SK-N-MC (cell line): Measurements from ENCODE around the gene OSBPL10.
"Not testable (repeated sequence)": the region's sequence is repeated elsewhere in the genome, so short reads cannot be mapped to it uniquely, and the experiment has no call there.

ENCODE experiments used
- DNase-seq: peaks from one replicate; pipeline ENCODE4 v3.0.0-alpha.2; 2011; ENCODE audit warnings: low read depth, low spot score
- H3K27ac ChIP-seq: fragments of 200-600 bp; sonication (generic); 2 replicates; pipeline ENCODE4 v1.5.1; 2016; ENCODE audit warnings: mixed run types
- H3K36me3 ChIP-seq: fragments of 200-600 bp; sonication (generic); 2 replicates; pipeline ENCODE4 v1.6.1; 2017; ENCODE audit warnings: antibody characterized with exemption, low read length, mixed read lengths; ENCODE audit not compliant: insufficient read depth
- H3K4me3 ChIP-seq: fragments of 200-600 bp; sonication (generic); 2 replicates; pipeline ENCODE4 v1.5.1; 2016
- H3K9ac ChIP-seq: fragments of 200-600 bp; sonication (generic); 2 replicates; pipeline ENCODE4 v1.8.0; 2017; ENCODE audit warnings: mixed run types, mixed read lengths; ENCODE audit not compliant: insufficient read length
- H3K9me3 ChIP-seq: fragments of 200-600 bp; sonication (generic); 2 replicates; pipeline ENCODE4 v1.6.1; 2017; ENCODE audit warnings: low read depth, mild to moderate bottlenecking, antibody characterized with exemption, low read length, moderate library complexity, mixed read lengths
- EZH2 ChIP-seq: fragments of 200-600 bp; sonication (generic); IDR thresholded peaks from one replicate; pipeline ENCODE4 v1.6.1; 2017; ENCODE audit warnings: antibody characterized with exemption
- FOXP2 ChIP-seq: optimal IDR thresholded peaks from 2 replicates; pipeline ENCODE3; 2011; ENCODE audit warnings: mild to moderate bottlenecking, moderate library complexity; ENCODE audit not compliant: insufficient read depth; ENCODE audit errors: extremely low read length, control extremely low read depth
- POLR2AphosphoS5 ChIP-seq: IDR thresholded peaks from 2 replicates; pipeline ENCODE4 v1.6.1; 2012; ENCODE audit warnings: mild to moderate bottlenecking, low read depth, low read length, borderline replicate concordance

Gene OSBPL10

DNA sequence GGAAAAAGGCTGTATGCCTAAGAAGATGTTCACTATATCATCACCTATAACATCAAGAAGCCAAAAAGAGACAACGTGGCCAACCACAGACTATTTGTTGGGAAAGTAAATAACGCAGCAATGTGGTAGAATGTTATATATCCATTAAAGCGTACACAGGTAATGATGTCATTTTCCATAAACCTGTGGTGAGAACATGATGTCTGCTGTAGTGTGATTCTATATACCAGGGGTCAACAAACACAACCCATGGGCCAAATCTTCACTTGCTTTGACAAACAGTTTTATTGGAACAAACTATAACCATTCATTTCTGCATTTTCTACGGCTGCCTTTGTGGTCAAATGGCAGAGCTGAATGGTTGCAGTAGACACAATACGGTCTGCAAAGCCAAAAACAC lies 287.7 kb downstream of the OSBPL10 start:
- no peak for DNase-seq
- Histone ChIP-seq H3K27ac (no peak overlapping the region), H3K36me3 (no peaks in the 10 kb centered on the region), H3K9ac (no peak overlapping the region), H3K4me3 (no peak overlapping the region), H3K9me3 (no peaks in the 10 kb centered on the region)
- TF ChIP-seq EZH2 (no peak), FOXP2 (no peak), POLR2AphosphoS5 (no peak)

DNA sequence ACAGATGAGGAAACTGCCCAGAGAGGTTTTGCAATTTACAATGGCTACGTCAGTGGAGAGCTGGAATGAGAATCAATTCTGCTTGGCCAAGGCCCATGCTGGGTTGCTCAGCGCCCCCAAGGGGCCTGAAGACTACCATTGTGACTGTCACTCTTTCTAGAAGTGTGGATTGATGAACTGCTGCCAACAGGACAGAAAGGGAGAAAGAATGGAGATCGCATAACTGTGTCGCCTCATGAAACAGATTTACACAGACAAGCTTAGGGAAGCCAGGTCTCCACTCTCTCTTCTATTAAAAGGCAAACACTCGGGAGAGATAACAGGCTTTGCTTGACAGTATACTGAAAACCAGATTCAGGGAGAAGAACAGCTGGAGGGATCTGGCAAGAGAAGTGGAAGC lies 288.3 kb downstream of the OSBPL10 start:
- Histone ChIP-seq H3K9me3 (no peaks in the 10 kb centered on the region), H3K27ac (no peak overlapping the region), H3K4me3 (no peak overlapping the region), H3K9ac (no peak overlapping the region), H3K36me3 (no peaks in the 10 kb centered on the region)
- TF ChIP-seq FOXP2 (no peak), POLR2AphosphoS5 (no peak), EZH2 (no peak)
- DNase-seq: no peak

DNA sequence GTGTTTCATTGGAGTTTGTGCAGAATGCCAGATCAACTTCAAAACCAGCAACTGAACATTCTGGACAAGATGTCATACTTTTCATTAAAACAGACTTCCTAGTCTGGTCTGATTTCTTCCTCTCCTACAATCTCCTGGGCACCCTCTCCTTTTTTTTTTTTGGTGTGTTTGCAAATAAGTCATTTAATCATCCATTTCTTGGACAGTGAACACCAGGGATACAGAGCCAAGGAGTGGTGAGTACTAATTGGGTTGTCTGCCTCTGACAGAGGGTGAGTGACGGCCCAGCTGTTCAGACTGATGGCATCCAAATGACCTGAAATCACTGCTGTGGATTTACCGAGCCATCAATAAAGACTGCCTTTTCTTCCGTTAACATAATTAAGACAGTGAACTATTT lies 290.3 kb downstream of the OSBPL10 start:
- Histone ChIP-seq H3K9ac (no peak overlapping the region), H3K4me3 (no peak overlapping the region), H3K27ac (no peak overlapping the region), H3K36me3 (no peaks in the 10 kb centered on the region), H3K9me3 (no peaks in the 10 kb centered on the region)
- no peak for TF ChIP-seq FOXP2
- TF ChIP-seq POLR2AphosphoS5: no peak
- no peak for DNase-seq

DNA sequence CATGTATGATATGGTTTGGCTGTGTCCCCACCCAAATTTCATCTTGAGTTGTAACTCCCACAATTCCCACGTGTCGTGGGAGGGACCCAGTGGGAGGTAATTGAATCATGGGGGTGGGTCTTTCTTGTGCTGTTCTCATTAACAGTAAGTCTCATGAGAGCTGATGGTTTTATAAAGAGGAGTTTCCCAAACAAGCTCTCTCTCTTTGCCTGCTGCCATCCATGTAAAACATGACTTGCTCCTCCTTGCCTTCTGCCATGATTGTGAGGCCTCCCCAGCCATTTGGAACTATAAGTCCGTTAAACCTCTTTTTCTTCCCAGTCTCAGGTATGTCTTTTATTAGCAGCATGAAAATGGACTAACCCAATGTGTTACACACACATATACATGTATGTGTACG lies 291.5 kb downstream of the OSBPL10 start:
- not testable (repeated sequence) for DNase-seq, H3K9ac ChIP-seq, H3K9me3 ChIP-seq, H3K4me3 ChIP-seq, H3K36me3 ChIP-seq, H3K27ac ChIP-seq

DNA sequence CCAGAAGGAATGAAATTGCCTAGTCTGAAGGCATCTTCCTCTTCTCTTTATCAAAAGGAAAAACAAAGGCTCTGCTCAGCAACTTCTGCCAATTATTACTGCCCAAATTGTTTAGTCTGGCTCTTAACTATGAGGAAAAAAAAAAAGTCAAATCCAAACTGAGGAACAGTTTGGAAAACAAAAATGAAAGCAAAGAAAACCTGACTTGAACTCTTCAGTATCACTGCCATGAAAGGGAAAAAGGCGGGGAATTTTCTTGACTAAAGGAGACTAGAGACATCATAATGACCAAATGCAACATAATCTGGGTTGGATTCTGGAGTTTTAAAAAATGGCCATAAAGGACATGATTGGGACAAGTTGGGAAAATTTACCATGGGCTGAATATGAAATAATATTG lies 292.1 kb downstream of the OSBPL10 start:
- Histone ChIP-seq H3K27ac (no peak overlapping the region), H3K9ac (no peak overlapping the region), H3K9me3 (no peaks in the 10 kb centered on the region), H3K4me3 (no peak overlapping the region), H3K36me3 (no peaks in the 10 kb centered on the region)
- TF ChIP-seq FOXP2: no peak
- no peak for TF ChIP-seq EZH2
- DNase-seq: no peak

DNA sequence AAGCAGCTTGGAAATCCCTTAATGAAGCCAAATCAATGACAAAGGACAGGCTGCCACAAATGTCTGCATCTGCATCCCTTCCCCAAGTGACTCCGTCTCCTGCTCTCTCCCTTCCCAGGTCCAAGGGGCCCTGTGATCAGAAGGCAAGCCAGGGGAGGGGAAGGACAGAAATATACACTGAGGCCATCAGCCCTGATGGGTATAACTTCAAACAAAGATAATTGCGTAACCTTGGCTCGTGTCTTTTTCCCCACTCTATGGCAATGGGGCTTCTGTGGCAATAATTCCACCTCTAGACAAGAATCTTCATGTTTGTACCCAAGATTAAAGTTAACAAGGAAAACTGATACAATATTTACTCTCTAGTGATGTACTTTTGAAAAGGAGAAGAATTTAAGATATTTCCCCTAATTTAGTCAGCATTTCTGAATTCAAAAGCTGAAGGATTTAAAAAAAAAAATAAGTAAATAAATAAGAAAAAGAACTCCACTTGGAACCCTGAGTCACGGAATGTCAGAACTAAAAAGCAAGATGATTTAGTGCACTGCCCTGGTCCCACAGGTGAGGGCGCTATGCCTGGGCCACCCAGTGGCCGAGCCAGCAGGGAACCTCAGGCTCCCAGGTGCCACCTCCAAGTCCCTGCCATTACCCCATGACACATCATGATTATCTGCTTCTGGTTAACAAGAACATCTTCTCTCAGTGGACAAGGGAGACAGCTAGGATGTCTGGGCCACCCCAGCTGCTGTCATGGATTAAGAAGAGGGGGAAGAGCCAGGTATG lies 293.9 kb downstream of the OSBPL10 start:
- Histone ChIP-seq H3K4me3 (no peak overlapping the region), H3K9me3 (no peaks in the 10 kb centered on the region), H3K9ac (no peak overlapping the region), H3K27ac (no peak overlapping the region), H3K36me3 (no peaks in the 10 kb centered on the region)
- TF ChIP-seq FOXP2 (no peak), POLR2AphosphoS5 (no peak), EZH2 (no peak)
- no peak for DNase-seq

DNA sequence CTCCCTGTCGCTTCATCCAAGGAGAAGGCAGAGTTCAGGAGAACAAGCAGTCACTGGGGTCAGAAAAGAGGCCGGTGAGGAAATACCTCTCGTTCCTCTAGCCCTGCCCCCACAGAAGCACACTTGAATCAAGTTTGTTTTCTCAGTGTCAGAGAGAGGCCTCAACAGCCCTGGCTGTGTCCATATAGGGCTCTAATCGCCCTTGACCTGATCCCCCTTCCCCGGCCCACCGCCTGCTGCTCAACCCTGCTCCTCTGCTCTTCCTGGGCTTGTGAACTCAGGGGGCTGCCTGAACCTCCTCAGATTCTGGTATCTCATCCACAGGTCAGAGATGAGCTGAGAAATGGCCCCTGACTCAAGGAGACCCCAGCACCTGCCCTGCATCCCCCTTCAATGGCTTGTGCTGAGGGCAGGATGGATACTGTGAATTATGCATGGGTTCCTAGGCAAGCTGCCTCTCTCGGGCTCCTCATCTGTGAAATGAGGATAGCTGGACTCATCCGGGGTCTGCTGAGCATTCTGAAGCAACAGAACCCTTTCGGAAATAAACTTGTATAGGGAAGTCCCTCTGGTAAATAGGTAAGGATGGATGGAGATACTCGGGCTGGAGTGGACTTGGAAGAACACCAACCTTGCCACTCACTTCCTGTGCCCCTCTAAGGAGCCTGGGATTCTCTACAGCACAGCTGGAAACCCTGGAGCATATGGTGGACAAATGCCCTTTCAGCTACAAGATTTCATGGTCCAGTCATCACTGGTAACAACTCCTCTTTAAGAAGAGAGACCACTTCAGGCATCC lies 300.8 kb downstream of the OSBPL10 start:
- DNase-seq: no peak
- Histone ChIP-seq H3K9ac (no peak overlapping the region), H3K27ac (no peak overlapping the region), H3K4me3 (no peak overlapping the region), H3K9me3 (no peaks in the 10 kb centered on the region), H3K36me3 (no peaks in the 10 kb centered on the region)
- TF ChIP-seq EZH2: no peak
- no peak for TF ChIP-seq POLR2AphosphoS5
- TF ChIP-seq FOXP2: no peak

DNA sequence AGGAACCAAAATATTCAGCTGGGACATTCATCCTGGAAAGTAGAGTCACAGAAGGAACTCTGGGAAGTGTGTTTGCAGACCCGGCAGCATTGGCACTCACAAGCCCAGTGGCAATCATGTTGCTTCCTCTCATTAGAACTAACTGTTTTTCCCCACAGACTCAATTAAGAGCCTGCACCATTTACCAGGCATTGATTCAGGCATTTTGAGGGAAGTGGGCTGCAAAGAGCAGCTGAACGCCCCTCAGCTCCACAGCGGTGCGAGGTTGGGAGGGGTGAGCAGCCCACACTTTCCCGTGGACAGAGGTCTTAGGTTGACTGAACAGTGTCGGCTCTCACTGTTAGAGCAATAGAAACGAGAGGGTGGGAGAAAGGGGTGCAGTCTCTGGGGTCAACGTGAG lies 304.5 kb downstream of the OSBPL10 start:
- Histone ChIP-seq H3K27ac (no peak overlapping the region), H3K9me3 (no peaks in the 10 kb centered on the region), H3K36me3 (no peaks in the 10 kb centered on the region), H3K9ac (no peak overlapping the region), H3K4me3 (no peak overlapping the region)
- no peak for DNase-seq
- TF ChIP-seq POLR2AphosphoS5: no peak
- TF ChIP-seq FOXP2: no peak
- TF ChIP-seq EZH2: no peak

DNA sequence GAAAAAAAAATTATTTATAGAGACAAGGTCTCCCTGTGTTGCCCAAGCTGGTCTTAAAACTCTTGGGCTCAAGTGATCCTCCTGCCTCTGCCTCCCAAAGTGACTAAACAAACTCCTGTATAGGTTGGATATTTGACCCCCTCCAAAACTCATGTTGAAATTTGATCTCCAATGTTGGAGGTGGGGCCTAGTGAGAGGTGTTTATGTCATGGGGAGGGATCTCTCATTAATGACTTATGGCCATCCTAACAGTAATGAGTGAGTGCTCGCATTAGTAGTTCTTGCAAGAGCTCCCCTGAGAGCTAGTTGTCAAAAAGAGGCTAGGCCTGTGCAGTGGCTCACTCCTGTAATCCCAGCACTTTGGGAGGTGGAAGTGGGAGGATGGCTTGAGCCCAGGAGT lies 307.1 kb downstream of the OSBPL10 start:
- no peak overlapping the region for H3K4me3 ChIP-seq
- TF ChIP-seq FOXP2 (no peak), POLR2AphosphoS5 (no peak), EZH2 (no peak)
- H3K27ac ChIP-seq: no peak overlapping the region
- H3K9ac ChIP-seq: no peak overlapping the region
- H3K36me3 ChIP-seq: no peaks in the 10 kb centered on the region
- no peak for DNase-seq
- no peaks in the 10 kb centered on the region for H3K9me3 ChIP-seq
